Measurements from ENCODE around the gene TEX22.

TEX22 gene

GRCh38 chr14:105420101-105420973 is 22.0 kb downstream of the TEX22 start:
- in situ Hi-C loops (cut with MboI; ENCODE audit: low sequenced_read_pairs, unreplicated experiment): no loop called here
- peak; percentile 69 for DNase-seq (ENCODE audit: low spot score)

GRCh38 chr14:105420974-105421674 is 22.8 kb downstream of the TEX22 start:
- DNase-seq (ENCODE audit: low spot score): no peak
- no peak for TF ChIP-seq CTCF (IDR thresholded peaks at IDR 0.05; ENCODE audit: borderline replicate concordance, control extremely low read depth, extremely low read depth, insufficient read depth, missing control alignments)
- in situ Hi-C loops (cut with MboI; ENCODE audit: low sequenced_read_pairs, unreplicated experiment): no loop called here

More at GRCh38 chr14:105420101-105420973, 22.0 kb downstream of the TEX22 start:
- no peak for TF ChIP-seq CTCF (IDR thresholded peaks at IDR 0.05; ENCODE audit: borderline replicate concordance, control extremely low read depth, extremely low read depth, insufficient read depth, missing control alignments)

GRCh38 chr14:105421723-105422615 is 23.6 kb downstream of the TEX22 start:
- no peak for TF ChIP-seq CTCF (IDR thresholded peaks at IDR 0.05; ENCODE audit: borderline replicate concordance, control extremely low read depth, extremely low read depth, insufficient read depth, missing control alignments)
- in situ Hi-C loops (cut with MboI; ENCODE audit: low sequenced_read_pairs, unreplicated experiment): no loop called here
- no peak for DNase-seq (ENCODE audit: low spot score)

GRCh38 chr14:105422695-105423487 is 24.6 kb downstream of the TEX22 start:
- TF ChIP-seq CTCF (IDR thresholded peaks at IDR 0.05; ENCODE audit: borderline replicate concordance, control extremely low read depth, extremely low read depth, insufficient read depth, missing control alignments): no peak
- no peak for DNase-seq (ENCODE audit: low spot score)
- in situ Hi-C loops (cut with MboI; ENCODE audit: low sequenced_read_pairs, unreplicated experiment): no loop called here

GRCh38 chr14:105423488-105424195 is 25.3 kb downstream of the TEX22 start:
- TF ChIP-seq CTCF (IDR thresholded peaks at IDR 0.05; ENCODE audit: borderline replicate concordance, control extremely low read depth, extremely low read depth, insufficient read depth, missing control alignments): no peak
- in situ Hi-C loops (cut with MboI; ENCODE audit: low sequenced_read_pairs, unreplicated experiment): no loop called here
- no peak for DNase-seq (ENCODE audit: low spot score)
